ENCODE data around the gene DUSP28.
"Not testable (repeated sequence)": the region's sequence is repeated elsewhere in the genome, so short reads cannot be mapped to it uniquely, and the experiment has no call there.

The DUSP28 gene, protein sequence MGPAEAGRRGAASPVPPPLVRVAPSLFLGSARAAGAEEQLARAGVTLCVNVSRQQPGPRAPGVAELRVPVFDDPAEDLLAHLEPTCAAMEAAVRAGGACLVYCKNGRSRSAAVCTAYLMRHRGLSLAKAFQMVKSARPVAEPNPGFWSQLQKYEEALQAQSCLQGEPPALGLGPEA

GRCh38 chr2:240560084-240560479 is at the start of gene DUSP28:
DUSP28 (plus strand) TSS chr2:240560357; CDS start chr2:240560685, 328 bp downstream.
- DNase-seq = peak; percentile 85

- no peak for DNase-seq
Observed at GRCh38 chr2:240510513-240511210, 49.5 kb upstream of the DUSP28 start.

DNA sequence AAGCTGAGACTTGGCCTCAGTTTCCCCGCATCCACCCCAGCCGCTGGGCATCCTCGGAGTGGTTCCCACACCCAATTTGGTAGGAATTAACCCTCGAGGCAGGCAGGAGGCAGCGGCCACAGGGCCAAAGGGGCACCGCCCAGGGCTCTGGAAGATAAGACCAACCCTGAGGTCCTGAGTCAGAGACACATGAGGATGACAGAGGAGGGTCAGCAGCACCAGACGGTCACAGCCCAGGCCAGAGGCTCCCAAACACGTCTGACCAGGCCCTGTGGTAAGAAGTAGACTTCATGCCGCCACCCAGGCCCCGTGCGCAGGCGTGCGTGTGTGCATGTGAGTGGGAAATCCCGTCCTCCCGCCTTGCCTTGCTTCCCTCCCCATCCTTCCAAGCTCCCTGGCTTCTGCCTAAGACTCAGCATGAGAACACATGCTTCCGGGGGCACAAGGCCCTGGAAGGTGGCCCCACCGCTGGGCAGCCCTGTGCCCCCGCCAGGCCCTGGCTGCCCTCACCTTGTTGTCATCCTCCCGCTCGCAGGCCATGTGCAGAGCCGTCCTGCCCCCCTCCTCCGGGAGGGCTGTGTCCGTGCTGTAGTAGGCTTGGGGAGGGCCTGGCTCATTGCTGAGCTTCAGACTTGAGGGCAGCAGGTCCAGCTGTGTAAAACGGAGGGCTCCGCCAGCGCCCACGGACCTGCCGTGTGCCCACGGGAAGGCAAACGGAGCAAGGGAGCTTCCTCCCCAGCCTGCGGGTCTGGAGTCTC is 48.6 kb upstream of the DUSP28 start:
- no peak for DNase-seq

DNA sequence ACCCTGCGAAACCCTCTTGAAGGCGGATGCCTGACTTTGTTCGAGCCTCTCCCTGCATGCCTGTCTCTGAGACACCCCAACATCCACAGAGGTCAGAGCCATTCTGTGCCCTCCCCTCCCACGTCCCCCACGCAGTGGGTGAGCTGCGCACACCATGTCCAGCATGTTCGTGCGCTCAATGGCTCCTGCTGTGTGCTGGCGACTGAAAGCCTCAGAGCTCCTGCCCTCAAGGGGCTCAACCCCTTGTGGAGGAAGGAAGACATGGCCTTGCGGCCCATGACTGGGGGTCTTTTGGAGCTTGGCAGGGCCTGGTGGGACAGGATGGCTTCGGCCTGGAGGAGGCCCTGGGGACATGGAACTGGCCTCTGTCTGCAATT is 48.1 kb upstream of the DUSP28 start:
- DNase-seq = no peak

DNA sequence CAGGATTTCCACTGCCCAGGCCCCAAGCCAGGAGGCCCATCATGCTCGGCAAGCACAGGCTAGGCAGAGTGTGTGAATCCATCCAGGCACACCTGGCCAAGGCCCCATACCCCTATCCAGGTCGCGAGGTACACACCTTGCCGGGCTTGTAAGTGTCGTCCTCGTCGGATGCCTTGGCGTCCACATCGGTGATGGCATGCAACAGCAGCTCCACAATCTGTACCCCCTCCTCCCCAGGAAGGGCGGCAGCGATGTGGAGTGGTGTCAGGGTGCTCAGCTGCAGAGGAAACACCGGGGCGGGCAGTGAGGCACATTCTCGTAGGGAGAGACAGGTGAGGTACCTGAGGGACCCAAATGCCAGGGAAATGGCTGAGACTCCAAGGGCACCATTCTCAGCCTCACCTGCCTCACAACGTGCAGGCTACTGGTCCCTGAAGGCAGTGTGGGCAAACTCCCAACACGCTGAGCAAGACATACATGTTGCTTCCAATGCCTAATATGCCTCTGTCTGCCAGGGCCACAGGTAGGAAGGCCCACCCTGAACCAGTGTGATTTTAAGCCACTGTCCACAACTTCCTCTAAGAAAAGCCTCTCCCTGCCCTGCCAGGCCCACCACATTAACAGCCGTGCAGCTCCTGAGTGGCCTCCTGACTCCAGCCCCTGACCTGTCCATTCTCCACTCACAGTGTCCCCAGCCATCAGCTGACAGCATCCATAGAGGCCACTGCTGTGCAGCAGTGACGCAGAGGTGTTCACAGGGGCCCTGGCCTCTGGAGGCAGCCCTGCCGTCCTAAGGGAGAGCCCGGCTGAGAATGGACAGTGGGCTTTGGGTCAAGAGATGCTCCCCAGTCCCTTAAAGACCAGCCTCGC is 47.3 kb upstream of the DUSP28 start:
- no peak for DNase-seq

- DNase-seq = peak; percentile 87
Observed at GRCh38 chr2:240513549-240514287, 46.4 kb upstream of the DUSP28 start.

GRCh38 chr2:240514631-240515030 is 45.5 kb upstream of the DUSP28 start:
- DNase-seq = no peak

DNA sequence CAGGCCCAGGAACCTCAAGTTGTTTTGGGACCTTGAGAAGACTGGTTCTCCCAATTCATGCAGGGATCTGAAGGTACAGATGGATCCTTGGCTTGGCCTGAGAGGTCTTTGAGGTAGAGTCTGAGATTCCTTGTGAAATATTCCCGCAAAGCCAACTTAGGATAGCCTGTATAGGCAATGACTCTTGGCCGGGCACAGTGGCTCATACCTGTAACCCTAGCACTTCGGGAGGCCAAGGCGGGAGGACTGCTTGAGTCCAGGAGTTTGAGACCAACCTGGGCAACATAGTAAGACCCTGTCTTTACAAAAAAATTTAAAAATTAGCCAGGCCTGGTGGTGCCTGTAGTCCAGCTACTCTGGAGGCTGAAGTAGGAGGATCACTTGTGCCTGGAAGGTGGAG is 42.8 kb upstream of the DUSP28 start:
- DNase-seq = no peak

DNA sequence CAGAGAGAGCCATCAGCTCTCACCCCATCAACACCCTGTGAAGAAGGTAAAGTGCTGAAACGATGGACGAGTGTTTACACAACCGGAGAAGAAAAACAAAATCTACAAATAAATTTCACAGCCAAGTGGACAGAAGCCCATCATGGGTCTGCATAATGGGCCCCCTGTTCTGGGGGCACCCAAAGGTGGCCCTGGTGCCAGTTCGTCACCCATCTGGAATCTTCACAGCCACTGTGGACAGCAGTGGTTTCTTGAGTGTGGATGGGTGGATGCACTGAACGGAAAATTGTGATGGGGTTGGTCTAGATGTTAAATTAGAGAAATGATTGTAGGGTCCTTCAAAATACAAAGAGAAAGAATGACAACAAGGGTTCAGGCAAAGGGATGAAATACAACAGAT is 41.2 kb upstream of the DUSP28 start:
- DNase-seq = no peak

DNA sequence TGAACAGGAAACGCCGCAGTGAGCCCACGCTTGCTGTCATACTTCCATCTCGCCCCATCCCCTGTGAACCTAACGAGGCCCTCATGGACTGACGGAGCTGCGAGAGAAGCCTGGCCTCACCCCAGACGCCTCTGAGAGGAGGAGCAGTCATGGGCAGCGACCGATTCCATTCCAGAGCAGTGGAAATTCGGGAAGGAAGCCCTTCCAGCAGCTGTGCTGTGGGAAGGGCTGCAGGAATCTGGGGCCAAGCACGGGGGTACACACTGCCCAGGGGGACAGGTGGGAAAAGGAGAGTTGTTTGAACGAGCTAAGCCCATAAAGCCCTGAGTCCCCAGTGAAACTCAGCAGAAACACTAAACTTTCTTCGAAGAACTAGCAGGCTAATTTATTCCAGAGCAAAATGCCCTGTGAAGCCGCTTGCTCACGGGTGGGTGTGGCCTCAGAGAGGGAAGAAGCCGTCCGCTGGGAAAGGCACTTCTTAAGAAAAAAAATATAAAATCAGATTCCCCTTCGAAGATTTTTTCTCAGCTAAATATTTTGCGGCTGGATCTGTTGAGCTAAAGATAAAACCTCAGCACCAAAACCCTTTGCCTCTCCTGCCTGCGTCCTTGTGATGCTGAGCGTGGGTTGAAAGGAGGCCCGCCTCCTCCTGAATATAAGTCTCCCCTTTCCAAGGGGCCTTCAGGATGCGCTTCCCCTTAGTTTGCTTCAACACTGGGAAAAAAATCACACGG is 40.6 kb upstream of the DUSP28 start:
- no peak for DNase-seq

DNA sequence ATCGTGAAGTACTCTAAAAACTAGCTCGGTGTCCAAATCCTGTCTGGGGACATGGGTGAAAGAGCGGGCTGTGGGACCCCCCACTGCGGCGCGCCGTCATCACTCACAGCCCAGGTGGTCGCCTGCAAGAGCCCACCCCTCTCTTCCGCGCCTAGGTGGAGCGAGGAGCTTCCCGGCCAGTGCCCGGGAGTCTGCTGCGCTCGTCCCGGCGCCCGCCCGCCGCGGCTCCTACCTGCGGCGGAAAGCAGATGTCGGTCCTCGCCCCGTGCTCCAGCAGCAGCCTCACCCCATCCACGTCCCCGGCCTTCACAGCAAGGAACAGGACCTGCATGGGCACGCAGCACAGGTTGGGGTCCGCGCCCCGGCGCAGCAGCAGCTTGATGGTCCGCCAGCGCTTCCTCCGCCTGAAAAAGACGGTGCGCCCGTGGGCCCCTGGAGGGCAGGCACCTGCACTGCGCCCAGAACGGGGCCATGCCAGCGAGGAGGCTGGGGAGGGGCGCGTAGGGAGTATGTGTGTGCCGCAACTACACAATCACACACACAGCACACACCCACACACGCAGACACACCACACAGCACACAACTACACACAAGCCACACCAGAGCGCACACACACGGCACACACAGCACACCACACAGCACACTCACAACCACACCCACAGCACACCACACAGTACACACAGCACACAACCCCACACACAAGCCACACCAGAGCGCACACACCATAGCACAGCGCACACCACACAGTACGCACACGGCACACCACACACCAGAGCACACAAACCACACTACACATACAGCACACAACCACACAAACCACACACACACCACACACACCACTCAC is 39.8 kb upstream of the DUSP28 start:
- DNase-seq = no peak

DNA sequence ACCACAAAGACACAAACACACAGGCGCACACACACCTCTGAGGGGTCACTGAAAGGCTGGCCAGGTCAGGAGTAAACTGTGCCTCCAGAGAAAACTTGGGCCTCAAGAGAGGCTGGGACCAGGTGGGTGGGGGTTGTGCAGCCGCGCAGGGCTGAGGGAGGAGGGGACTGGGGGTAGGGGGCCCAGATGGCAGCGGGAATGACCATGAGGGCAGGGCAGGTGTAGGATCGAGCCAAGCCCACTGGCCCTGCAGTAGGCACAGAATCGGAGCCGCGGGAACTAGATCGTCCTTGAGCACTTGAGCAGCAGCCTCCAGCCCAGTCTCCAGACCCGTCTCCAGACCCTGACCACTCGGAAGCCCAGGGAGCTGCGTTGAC is 39.2 kb upstream of the DUSP28 start:
- DNase-seq = no peak

- not testable (repeated sequence) for DNase-seq
Observed at GRCh38 chr2:240521885-240522284, 38.3 kb upstream of the DUSP28 start.

DNA sequence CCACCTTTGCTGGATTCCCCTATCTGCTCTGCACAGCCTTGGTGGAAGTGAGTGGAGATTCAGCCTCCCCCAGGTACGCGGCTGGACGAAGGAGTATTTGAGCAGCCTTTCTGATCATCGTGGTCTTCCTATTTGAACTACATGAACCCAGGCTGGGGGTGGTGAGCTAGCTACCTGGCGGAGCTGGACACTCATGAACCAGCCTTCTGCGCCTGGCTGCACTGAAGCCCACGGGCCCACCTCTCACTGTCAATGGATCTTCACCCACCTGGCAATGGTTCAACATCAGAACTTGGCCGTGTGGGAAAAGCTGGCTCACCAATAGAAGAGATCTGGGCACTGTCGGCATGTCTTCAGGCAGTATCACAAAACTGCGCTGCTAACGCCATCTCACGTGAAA is 37.8 kb upstream of the DUSP28 start:
- no peak for DNase-seq

DNA sequence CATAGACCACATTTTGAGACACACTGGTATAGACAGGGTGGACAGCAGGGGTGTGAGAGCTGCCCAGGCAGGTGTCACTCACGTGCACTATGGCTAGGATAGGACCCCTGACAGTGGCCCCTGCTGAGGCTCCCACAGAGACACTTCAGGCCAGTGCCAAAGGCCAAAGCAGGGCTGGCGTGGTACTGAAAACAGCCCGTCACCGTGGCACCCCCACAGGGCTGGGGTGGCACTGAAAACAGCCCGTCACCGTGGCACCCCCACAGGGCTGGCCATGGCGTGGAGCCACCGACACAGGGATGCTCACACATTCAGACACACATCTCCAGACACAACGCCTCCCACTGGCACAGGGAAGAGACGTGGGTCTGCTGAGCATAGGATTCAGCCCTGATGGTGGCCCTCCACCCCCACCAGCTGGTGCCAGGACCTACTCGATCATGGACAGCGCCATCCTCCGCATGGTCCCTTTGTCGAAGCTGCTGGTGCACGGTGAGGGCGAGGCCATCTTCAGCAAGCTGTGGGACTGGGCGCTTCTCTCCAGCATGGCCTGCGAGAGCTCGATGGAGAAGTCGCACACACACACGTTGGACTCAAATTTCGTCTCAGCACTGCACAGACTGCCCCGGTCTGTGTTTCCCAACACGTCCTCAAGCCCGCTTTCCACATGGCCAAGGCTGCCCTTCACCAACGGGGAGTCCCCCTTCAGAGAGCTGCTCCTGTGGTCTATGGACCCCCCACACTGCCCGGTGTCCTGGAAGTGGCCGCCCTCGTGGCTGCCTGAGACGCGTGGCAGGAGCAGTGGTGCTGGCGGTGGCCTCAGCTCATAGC is 36.5 kb upstream of the DUSP28 start:
- DNase-seq = no peak

GRCh38 chr2:240524963-240525718 is 35.0 kb upstream of the DUSP28 start:
- DNase-seq = no peak

- DNase-seq = no peak
Observed at GRCh38 chr2:240525802-240526201, 34.4 kb upstream of the DUSP28 start.

- DNase-seq = no peak
Observed at GRCh38 chr2:240526521-240526920, 33.6 kb upstream of the DUSP28 start.

GRCh38 chr2:240527153-240527750 is 32.9 kb upstream of the DUSP28 start:
- no peak for DNase-seq
